WERI-Rb-1 (cell line): ENCODE measurements around the gene VPS35L.

Experiments
- DNase-seq: peaks from one replicate; pipeline ENCODE4 v3.0.0-alpha.2; 2020
- H3K27ac ChIP-seq: fragments of 250-450 bp; sonication (Bioruptor Pico); 2 replicates; pipeline ENCODE4 v1.5.1; 2020; ENCODE audit warnings: mild to moderate bottlenecking, moderate library complexity
- H3K27me3 ChIP-seq: fragments of 250-450 bp; sonication (Bioruptor Pico); 2 replicates; pipeline ENCODE4 v1.5.1; 2021; ENCODE audit warnings: mild to moderate bottlenecking, low read depth, moderate library complexity; ENCODE audit not compliant: insufficient read depth, severe bottlenecking
- H3K36me3 ChIP-seq: fragments of 250-450 bp; sonication (Bioruptor Pico); 2 replicates; pipeline ENCODE4 v1.5.1; 2020; ENCODE audit warnings: mild to moderate bottlenecking, moderate library complexity
- H3K4me3 ChIP-seq: 2 replicates; pipeline ENCODE4 v1.5.1; 2011; ENCODE audit warnings: low read depth, mild to moderate bottlenecking, control low read depth, low read length
- H3K9me3 ChIP-seq: fragments of 250-450 bp; sonication (Bioruptor Pico); 2 replicates; pipeline ENCODE4 v1.5.1; 2021; ENCODE audit warnings: mild to moderate bottlenecking, moderate library complexity; ENCODE audit not compliant: severe bottlenecking
- TF ChIP-seq, protein P1 (sequence below): IDR thresholded peaks from 2 replicates; pipeline ENCODE4 v1.5.1; 2011; ENCODE audit warnings: low read depth, mild to moderate bottlenecking, control low read depth, inconsistent platforms, low read length

Gene VPS35L

DNA sequence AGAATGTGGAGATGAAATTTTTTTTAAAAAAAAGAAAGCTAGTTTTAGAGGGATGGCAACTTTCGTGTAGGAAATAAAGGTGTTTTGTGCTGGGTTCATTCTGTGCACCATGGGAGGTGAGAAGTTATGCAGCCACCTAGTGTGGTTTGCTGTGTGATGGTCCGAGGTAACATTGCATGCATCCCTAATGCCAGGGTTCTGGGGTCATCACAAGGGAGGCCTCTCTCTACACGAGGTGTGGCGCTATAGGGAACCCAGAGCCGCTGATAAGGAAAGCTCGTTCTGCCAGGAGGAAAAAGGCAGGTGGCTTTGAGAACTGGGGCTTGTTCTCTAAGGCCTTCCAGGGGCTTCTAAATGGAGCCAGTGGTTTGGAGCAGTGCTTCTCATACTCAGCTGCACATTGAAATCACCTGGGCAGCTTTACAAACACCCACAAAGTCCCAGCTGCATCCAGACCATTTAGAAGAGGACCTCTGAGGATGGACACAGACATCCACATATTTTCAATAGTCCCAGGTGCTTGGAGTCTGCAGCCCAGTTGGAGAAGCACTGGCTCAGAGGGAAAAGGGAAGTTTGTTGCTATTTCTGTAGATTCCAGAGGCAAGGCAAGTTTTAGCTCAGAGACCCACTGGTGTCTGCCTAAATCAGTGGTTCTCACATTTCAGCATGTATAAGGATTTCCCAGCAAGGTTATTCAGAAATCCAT is 43.5 kb downstream of the VPS35L start:
- Histone ChIP-seq H3K36me3 (peaks cover 12% of the 10 kb centered on the region), H3K27me3 (no peaks in the 10 kb centered on the region), H3K4me3 (no peak overlapping the region), H3K9me3 (no peaks in the 10 kb centered on the region), H3K27ac (no peak overlapping the region)
- no peak for DNase-seq
- TF ChIP-seq, protein P1, sequence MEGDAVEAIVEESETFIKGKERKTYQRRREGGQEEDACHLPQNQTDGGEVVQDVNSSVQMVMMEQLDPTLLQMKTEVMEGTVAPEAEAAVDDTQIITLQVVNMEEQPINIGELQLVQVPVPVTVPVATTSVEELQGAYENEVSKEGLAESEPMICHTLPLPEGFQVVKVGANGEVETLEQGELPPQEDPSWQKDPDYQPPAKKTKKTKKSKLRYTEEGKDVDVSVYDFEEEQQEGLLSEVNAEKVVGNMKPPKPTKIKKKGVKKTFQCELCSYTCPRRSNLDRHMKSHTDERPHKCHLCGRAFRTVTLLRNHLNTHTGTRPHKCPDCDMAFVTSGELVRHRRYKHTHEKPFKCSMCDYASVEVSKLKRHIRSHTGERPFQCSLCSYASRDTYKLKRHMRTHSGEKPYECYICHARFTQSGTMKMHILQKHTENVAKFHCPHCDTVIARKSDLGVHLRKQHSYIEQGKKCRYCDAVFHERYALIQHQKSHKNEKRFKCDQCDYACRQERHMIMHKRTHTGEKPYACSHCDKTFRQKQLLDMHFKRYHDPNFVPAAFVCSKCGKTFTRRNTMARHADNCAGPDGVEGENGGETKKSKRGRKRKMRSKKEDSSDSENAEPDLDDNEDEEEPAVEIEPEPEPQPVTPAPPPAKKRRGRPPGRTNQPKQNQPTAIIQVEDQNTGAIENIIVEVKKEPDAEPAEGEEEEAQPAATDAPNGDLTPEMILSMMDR, result no peak

GRCh38 chr16:19599968-19600716 is 44.6 kb downstream of the VPS35L start:
- TF ChIP-seq, protein P1, result no peak
- Histone ChIP-seq H3K27me3 (no peaks in the 10 kb centered on the region), H3K9me3 (no peaks in the 10 kb centered on the region), H3K4me3 (no peak overlapping the region), H3K27ac (no peak overlapping the region), H3K36me3 (peaks cover 8% of the 10 kb centered on the region)
- DNase-seq, result peak; percentile 12

GRCh38 chr16:19601083-19601976 is 45.8 kb downstream of the VPS35L start:
- no peak overlapping the region for H3K27ac ChIP-seq
- DNase-seq, result peak; percentile 9
- H3K27me3 ChIP-seq, result no peaks in the 10 kb centered on the region
- H3K9me3 ChIP-seq, result no peaks in the 10 kb centered on the region
- H3K36me3 ChIP-seq, result peaks cover 8% of the 10 kb centered on the region
- no peak overlapping the region for H3K4me3 ChIP-seq
- TF ChIP-seq, protein P1, result peak; percentile 47; the same call in 1 of the 2 replicates

- no peak overlapping the region for H3K27ac ChIP-seq
- no peak for DNase-seq
- no peaks in the 10 kb centered on the region for H3K27me3 ChIP-seq
- no peaks in the 10 kb centered on the region for H3K9me3 ChIP-seq
- peaks cover 12% of the 10 kb centered on the region for H3K36me3 ChIP-seq
- H3K4me3 ChIP-seq, result no peak overlapping the region
- TF ChIP-seq, protein P1, result no peak
These were observed 49.4 kb downstream of the VPS35L start for GRCh38 chr16:19604911-19605310.

DNA sequence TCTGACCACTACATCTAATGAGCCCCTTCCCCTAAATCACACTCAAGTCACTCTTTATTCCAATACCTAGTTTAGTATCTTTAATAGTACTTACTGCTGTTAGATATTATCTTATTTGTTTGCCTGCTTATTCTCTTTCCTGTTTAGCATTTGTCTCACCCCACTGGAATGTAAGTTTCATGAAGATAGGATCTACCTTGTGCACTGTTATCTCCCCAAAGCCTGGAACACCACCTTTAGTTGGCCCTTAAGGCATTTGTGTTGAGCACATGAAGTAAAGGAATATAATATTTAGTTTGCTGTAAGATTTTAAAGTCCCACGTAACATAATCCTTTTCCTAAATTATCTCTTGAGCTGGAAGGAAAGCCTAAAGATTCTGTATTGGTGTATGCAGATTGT is 50.2 kb downstream of the VPS35L start:
- H3K27ac ChIP-seq, result no peak overlapping the region
- no peaks in the 10 kb centered on the region for H3K9me3 ChIP-seq
- H3K27me3 ChIP-seq, result no peaks in the 10 kb centered on the region
- TF ChIP-seq, protein P1, result no peak
- peaks cover 12% of the 10 kb centered on the region for H3K36me3 ChIP-seq
- H3K4me3 ChIP-seq, result no peak overlapping the region
- DNase-seq, result no peak
